ENCODE data around the gene ARHGAP24.

ARHGAP24 gene

DNA sequence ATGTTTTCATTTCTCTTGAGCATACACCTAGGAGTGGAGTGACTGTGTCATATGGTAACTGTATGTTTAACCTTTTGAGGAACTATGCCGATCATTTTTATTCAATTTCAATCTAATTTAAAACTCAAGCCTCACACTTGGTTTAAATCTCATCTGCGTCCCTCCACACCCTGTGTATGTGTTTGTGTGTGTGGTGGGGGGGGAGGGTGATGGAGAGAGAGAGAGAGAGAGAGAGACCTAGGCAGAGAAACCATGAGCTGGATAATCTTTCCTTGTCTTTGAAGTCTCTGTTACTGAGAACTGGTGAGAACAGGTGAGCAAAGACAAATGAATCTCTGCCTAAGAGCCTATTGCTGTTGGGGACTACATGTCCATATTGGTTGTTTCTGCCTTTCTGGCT, 105.0 kb downstream of the ARHGAP24 start:
- in situ Hi-C loops (cut with HindIII; ENCODE audit: low sequenced_read_pairs): no loop called here
- H3K4me3 ChIP-seq (ENCODE audit: low read depth, low read length): no peak overlapping the region
- TF ChIP-seq, protein P1, sequence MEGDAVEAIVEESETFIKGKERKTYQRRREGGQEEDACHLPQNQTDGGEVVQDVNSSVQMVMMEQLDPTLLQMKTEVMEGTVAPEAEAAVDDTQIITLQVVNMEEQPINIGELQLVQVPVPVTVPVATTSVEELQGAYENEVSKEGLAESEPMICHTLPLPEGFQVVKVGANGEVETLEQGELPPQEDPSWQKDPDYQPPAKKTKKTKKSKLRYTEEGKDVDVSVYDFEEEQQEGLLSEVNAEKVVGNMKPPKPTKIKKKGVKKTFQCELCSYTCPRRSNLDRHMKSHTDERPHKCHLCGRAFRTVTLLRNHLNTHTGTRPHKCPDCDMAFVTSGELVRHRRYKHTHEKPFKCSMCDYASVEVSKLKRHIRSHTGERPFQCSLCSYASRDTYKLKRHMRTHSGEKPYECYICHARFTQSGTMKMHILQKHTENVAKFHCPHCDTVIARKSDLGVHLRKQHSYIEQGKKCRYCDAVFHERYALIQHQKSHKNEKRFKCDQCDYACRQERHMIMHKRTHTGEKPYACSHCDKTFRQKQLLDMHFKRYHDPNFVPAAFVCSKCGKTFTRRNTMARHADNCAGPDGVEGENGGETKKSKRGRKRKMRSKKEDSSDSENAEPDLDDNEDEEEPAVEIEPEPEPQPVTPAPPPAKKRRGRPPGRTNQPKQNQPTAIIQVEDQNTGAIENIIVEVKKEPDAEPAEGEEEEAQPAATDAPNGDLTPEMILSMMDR (IDR thresholded peaks at IDR 0.05; ENCODE audit: low read depth, low read length, missing control alignments): no peak

DNA sequence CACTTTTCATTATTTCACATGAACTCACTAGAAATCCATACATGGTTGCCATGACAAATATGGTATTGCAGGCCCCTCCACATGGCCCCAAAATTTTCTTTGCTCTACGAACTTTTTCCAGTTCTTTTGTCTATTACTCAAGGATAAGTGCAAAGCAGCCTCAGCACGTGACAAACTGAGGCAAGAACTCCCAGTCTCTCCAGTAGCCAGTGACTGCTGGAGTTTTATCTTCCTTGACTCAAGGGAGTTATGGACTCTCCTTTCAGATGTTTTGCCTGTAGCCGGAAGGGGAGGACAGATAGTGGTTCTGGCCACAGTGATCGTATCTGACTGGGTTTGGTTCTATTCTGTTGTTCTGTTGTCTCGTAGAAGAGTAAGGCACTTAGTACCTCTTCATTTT, 105.5 kb downstream of the ARHGAP24 start:
- in situ Hi-C loops (cut with HindIII; ENCODE audit: low sequenced_read_pairs): no loop called here

More for the DNA sequence above, 105.0 kb downstream of the ARHGAP24 start:
- DNase-seq (ENCODE audit: low read depth): no peak

DNA sequence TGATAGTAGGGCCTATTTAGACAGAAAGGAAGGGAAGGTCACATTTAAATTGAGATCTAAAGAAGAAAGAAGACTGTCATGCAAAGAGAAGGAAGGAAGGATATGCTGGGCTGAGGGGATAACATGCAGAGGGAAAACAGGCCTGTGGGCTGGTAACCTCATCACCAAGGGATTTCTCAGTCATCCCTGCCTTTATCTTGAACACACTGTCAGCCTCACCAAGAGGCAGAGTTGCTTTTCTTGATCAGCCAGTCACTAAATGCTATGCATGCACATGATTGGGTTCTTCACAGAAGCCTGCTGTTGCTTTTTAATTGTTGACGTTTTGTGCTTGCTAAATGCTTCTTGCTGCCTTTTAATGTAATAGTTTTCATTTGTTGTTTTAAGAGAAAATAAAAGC, 113.0 kb downstream of the ARHGAP24 start:
- TF ChIP-seq, protein P1 (IDR thresholded peaks at IDR 0.05; ENCODE audit: low read depth, low read length, missing control alignments): no peak
- in situ Hi-C loops (cut with HindIII; ENCODE audit: low sequenced_read_pairs): loop anchor here (5.0 kb wide), 1 partner anchor 76 kb away; no protein-coding TSS in a partner anchor
- no peak overlapping the region for H3K4me3 ChIP-seq (ENCODE audit: low read depth, low read length)
- DNase-seq (ENCODE audit: low read depth): no peak

More for the DNA sequence above, 105.5 kb downstream of the ARHGAP24 start:
- DNase-seq (ENCODE audit: low read depth): no peak
- H3K4me3 ChIP-seq (ENCODE audit: low read depth, low read length): no peak overlapping the region
- TF ChIP-seq, protein P1 (IDR thresholded peaks at IDR 0.05; ENCODE audit: low read depth, low read length, missing control alignments): no peak

DNA sequence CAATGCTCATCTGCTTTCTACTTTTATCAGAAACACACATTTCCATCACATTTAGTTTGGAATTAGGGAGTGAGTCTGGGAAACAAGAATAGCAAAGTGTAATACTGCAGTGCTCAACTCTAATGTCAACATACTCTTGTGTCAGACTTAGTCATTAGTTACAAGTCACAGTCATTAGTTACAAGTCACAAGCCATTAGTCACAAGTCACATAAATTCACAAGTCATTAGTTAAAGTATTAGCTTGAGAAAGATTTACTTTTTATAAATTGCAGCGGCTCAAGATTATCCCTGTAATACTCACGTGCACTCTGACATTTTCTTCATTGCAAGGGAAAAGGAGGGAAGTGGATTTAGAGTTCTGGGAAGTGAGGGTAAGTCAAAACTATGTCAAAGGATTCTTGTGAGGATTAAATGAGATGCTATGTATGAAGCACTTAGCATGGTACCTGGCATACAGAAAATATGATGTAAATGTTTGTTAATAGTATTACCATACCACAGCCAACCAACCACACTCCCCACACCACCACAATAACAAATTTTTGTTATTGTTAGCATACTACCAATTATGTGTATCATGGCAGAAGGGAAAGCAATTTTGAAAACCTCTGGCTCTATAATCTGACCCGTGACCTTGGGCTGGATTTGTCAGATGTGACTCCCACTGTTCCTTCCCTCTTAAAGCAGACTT, 116.6 kb downstream of the ARHGAP24 start:
- H3K4me3 ChIP-seq (ENCODE audit: low read depth, low read length): no peak overlapping the region
- no peak for DNase-seq (ENCODE audit: low read depth)
- in situ Hi-C loops (cut with HindIII; ENCODE audit: low sequenced_read_pairs): no loop called here
- TF ChIP-seq, protein P1 (IDR thresholded peaks at IDR 0.05; ENCODE audit: low read depth, low read length, missing control alignments): no peak

DNA sequence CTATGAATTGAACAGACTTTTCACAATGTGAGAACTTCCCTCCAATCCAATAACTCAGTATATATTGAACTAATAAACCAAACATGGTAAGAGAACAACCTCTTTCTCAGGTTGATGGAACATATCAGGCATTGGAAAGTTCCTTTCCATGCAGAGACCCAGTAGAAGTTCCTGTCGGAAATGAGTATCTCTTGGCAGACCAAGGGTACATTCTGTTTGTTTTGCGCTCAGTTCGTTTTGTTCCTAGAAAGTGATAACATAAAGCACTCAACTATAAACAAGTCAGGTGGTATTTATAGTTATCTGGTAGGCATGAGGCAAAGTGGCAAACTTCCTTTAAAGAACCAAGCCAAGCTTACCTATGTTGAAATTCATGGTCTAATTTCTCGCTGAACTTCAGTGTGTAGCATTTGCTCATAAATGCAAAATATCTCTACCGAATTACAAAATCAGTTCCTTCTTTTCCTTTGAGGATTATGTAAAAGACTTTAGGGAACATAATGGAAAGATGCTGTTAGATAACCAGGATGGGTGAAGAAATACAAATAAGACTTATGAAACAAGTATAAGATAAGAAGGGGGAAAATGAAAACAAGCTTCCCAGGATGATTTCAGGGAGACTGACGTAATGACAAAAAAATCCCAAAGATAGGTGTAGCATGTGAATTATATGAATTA, 120.3 kb downstream of the ARHGAP24 start:
- no peak overlapping the region for H3K4me3 ChIP-seq (ENCODE audit: low read depth, low read length)
- TF ChIP-seq, protein P1 (IDR thresholded peaks at IDR 0.05; ENCODE audit: low read depth, low read length, missing control alignments): no peak
- DNase-seq (ENCODE audit: low read depth): no peak
- in situ Hi-C loops (cut with HindIII; ENCODE audit: low sequenced_read_pairs): loop anchor here (5.0 kb wide), 1 partner anchor 53 kb away; no protein-coding TSS in a partner anchor

GRCh38 chr4:85595796-85596559, 121.0 kb downstream of the ARHGAP24 start:
- DNase-seq (ENCODE audit: low read depth): no peak
- in situ Hi-C loops (cut with HindIII; ENCODE audit: low sequenced_read_pairs): loop anchor here (5.0 kb wide), 1 partner anchor 54 kb away; no protein-coding TSS in a partner anchor
- TF ChIP-seq, protein P1 (IDR thresholded peaks at IDR 0.05; ENCODE audit: low read depth, low read length, missing control alignments): no peak
- H3K4me3 ChIP-seq (ENCODE audit: low read depth, low read length): no peak overlapping the region

All from astrocyte of the cerebellum (primary cell).